GM18951 (cell line): ENCODE data around the gene COL18A1.

ENCODE experiments used
- POLR2A ChIP-seq: IDR thresholded peaks from 4 replicates; pipeline ENCODE4 v1.6.1; 2011; ENCODE audit warnings: mild to moderate bottlenecking; ENCODE audit not compliant: insufficient read length, insufficient read depth; ENCODE audit errors: extremely low read depth
- in situ Hi-C: fragments of 300-500 bp; cut with MboI; formaldehyde crosslinking; loops from one replicate; pipeline ENCODE4 v1.12.0; 2022; ENCODE audit warnings: low sequenced_read_pairs, mixed read lengths, inconsistent platforms; ENCODE audit not compliant: unreplicated experiment

Gene COL18A1

GRCh38 chr21:45515241-45516061, 110.5 kb downstream of the COL18A1 start:
- no peak for TF ChIP-seq POLR2A
- in situ Hi-C loops, result no loop called here

GRCh38 chr21:45516071-45516670, 111.2 kb downstream of the COL18A1 start:
- TF ChIP-seq POLR2A, result no peak
- in situ Hi-C loops, result no loop called here

- no peak for TF ChIP-seq POLR2A
- in situ Hi-C loops, result no loop called here
Observed at GRCh38 chr21:45516671-45517151, 111.7 kb downstream of the COL18A1 start.

- in situ Hi-C loops, result no loop called here
- no peak for TF ChIP-seq POLR2A
Observed at GRCh38 chr21:45517249-45518065, 112.5 kb downstream of the COL18A1 start.

- no peak for TF ChIP-seq POLR2A
- in situ Hi-C loops, result no loop called here
Observed at GRCh38 chr21:45518742-45519141, 113.8 kb downstream of the COL18A1 start.

- no peak for TF ChIP-seq POLR2A
- in situ Hi-C loops, result no loop called here
Observed at GRCh38 chr21:45519182-45519581, 114.2 kb downstream of the COL18A1 start.

- TF ChIP-seq POLR2A, result no peak
- in situ Hi-C loops, result no loop called here
Observed at GRCh38 chr21:45521241-45521640, 116.3 kb downstream of the COL18A1 start.

- no peak for TF ChIP-seq POLR2A
- in situ Hi-C loops, result no loop called here
Observed at GRCh38 chr21:45522381-45522780, 117.4 kb downstream of the COL18A1 start.

- in situ Hi-C loops, result no loop called here
- TF ChIP-seq POLR2A, result no peak
Observed at GRCh38 chr21:45522986-45523385, 118.0 kb downstream of the COL18A1 start.

GRCh38 chr21:45523411-45524101, 118.6 kb downstream of the COL18A1 start:
- in situ Hi-C loops, result no loop called here
- TF ChIP-seq POLR2A, result no peak

- no peak for TF ChIP-seq POLR2A
- in situ Hi-C loops, result no loop called here
Observed at GRCh38 chr21:45524756-45525152, 119.8 kb downstream of the COL18A1 start.

GRCh38 chr21:45525153-45525909, 120.4 kb downstream of the COL18A1 start:
- TF ChIP-seq POLR2A, result no peak
- in situ Hi-C loops, result no loop called here
